ENCODE results near the gene PISD.

- TF ChIP-seq ZNF707 (tag by site-specific recombination; IDR thresholded peaks at IDR 0.05) (no peak), ZBTB21 (tag by site-specific recombination; IDR thresholded peaks at IDR 0.05) (no peak), REST (tag by site-specific recombination; IDR thresholded peaks at IDR 0.05) (no peak), ZNF138 (tag by site-specific recombination; IDR thresholded peaks at IDR 0.05; ENCODE audit: borderline replicate concordance) (no peak), ZNF311 (tag by site-specific recombination; IDR thresholded peaks at IDR 0.05; ENCODE audit: borderline replicate concordance) (no peak), ZNF146 (tag by site-specific recombination; IDR thresholded peaks at IDR 0.05) (no peak), KLF10 (tag by site-specific recombination; IDR thresholded peaks at IDR 0.05) (peak; percentile 75), ZNF2 (tag by site-specific recombination; IDR thresholded peaks at IDR 0.05) (no peak), ATF2 (tag by site-specific recombination; IDR thresholded peaks at IDR 0.05; ENCODE audit: low read depth) (no peak)
- TF ChIP-seq, protein P1, sequence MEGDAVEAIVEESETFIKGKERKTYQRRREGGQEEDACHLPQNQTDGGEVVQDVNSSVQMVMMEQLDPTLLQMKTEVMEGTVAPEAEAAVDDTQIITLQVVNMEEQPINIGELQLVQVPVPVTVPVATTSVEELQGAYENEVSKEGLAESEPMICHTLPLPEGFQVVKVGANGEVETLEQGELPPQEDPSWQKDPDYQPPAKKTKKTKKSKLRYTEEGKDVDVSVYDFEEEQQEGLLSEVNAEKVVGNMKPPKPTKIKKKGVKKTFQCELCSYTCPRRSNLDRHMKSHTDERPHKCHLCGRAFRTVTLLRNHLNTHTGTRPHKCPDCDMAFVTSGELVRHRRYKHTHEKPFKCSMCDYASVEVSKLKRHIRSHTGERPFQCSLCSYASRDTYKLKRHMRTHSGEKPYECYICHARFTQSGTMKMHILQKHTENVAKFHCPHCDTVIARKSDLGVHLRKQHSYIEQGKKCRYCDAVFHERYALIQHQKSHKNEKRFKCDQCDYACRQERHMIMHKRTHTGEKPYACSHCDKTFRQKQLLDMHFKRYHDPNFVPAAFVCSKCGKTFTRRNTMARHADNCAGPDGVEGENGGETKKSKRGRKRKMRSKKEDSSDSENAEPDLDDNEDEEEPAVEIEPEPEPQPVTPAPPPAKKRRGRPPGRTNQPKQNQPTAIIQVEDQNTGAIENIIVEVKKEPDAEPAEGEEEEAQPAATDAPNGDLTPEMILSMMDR (tag by site-specific recombination; IDR thresholded peaks at IDR 0.05), result no peak; the same call in 1 of the 2 replicates
Observed at GRCh38 chr22:31630331-31631329, 31.4 kb downstream of the PISD start.
